K562 (cell line): ENCODE measurements around the gene HERC3.

ENCODE experiments used
- CBX5 ChIP-seq: IDR thresholded peaks from 2 replicates; pipeline ENCODE4 v1.6.1; 2014; ENCODE audit warnings: low read depth, borderline replicate concordance
- CREBBP ChIP-seq: IDR thresholded peaks from one replicate; pipeline ENCODE4 v1.6.1; 2012; ENCODE audit warnings: low read depth, mild to moderate bottlenecking, control low read depth, inconsistent platforms, low read length
- CTCF ChIP-seq, 3 experiments: IDR thresholded peaks in 2 of 3; conservative IDR thresholded peaks in 1 of 3; 2 replicates each; pipeline ENCODE4 v1.5.1; 2011 to 2012; ENCODE audit warnings: low read length in 3 of 3, mild to moderate bottlenecking in 3 of 3, control low read depth in 2 of 3, improper control_type of control experiment in 1 of 3, inconsistent platforms in 1 of 3, low read depth in 1 of 3, mixed read lengths in 1 of 3, moderate library complexity in 1 of 3; ENCODE audit not compliant: insufficient read depth in 2 of 3
- DACH1 ChIP-seq: fragments of 450-650 bp; IDR thresholded peaks from 2 replicates; pipeline ENCODE4 v1.6.1; 2018; ENCODE audit not compliant: partially characterized antibody
- ELF2 ChIP-seq: fragments of 250-450 bp; sonication (Bioruptor Pico); IDR thresholded peaks from 2 replicates; pipeline ENCODE4 v1.5.0; 2021; ENCODE audit warnings: mild to moderate bottlenecking
- FOXK2 ChIP-seq, 2 experiments: fragments of 450-650 bp; IDR thresholded peaks in 1 of 2; conservative IDR thresholded peaks in 1 of 2; 2 replicates each; pipeline ENCODE4 v1.6.1; 2016; ENCODE audit warnings: low read depth in 2 of 2, mild to moderate bottlenecking in 1 of 2
- HCFC1 ChIP-seq: IDR thresholded peaks from 2 replicates; pipeline ENCODE4 v1.6.1; 2012; ENCODE audit warnings: low read depth, low read length, improper control_type of control experiment
- HDAC2 ChIP-seq: fragments of 450-650 bp; IDR thresholded peaks from 2 replicates; pipeline ENCODE4 v1.6.1; 2016; ENCODE audit warnings: mild to moderate bottlenecking
- IRF9 ChIP-seq: fragments of 450-650 bp; IDR thresholded peaks from 2 replicates; pipeline ENCODE4 v1.6.1; 2016; ENCODE audit warnings: missing biosample characterization, missing genetic modification characterization
- NR2F6 ChIP-seq: fragments of 450-650 bp; formaldehyde crosslinking; IDR thresholded peaks from 2 replicates; pipeline ENCODE4 v1.4.0; 2020; ENCODE audit warnings: mild to moderate bottlenecking
- POLR2A ChIP-seq: fragments of 450-650 bp; conservative IDR thresholded peaks from 2 replicates; pipeline ENCODE4 v1.6.1; 2016
- RB1 ChIP-seq: fragments of 450-650 bp; IDR thresholded peaks from 2 replicates; pipeline ENCODE4 v1.6.1; 2017; ENCODE audit warnings: low read depth, mild to moderate bottlenecking
- SRSF3 ChIP-seq: fragments of 200-400 bp; formaldehyde crosslinking; IDR thresholded peaks from 2 replicates; pipeline ENCODE4 v1.6.1; 2016; ENCODE audit warnings: mild to moderate bottlenecking, low read length, moderate library complexity; ENCODE audit not compliant: insufficient read depth
- ZNF133 ChIP-seq: fragments of 250-450 bp; sonication (Bioruptor Pico); IDR thresholded peaks from 2 replicates; pipeline ENCODE4 v1.4.0; 2020; ENCODE audit warnings: mild to moderate bottlenecking

- TF ChIP-seq POLR2A (no peak), HCFC1 (no peak), CBX5 (no peak), DACH1 (no peak), ELF2 (no peak), IRF9 (tag) (no peak), HDAC2 (no peak), SRSF3 (no peak), ZNF133 (CRISPR knock-in tag) (no peak), FOXK2 (conservative IDR thresholded peaks at IDR 0.05 in 1 of 2, IDR thresholded peaks at IDR 0.05 in 1 of 2; ENCODE audit: low read depth in 2 of 2) (no peak), RB1 (no peak), CTCF (IDR thresholded peaks at IDR 0.05 in 2 of 3, conservative IDR thresholded peaks at IDR 0.05 in 1 of 3; ENCODE audit: insufficient read depth in 2 of 3, low read depth in 1 of 3, low read length in 3 of 3) (no peak), CREBBP (no peak), NR2F6 (CRISPR knock-in tag) (no peak)
These were observed 62.9 kb downstream of the HERC3 start for GRCh38 chr4:88655226-88655625.
